A549 (cell line): Measurements from ENCODE around the gene FNIP1. TPM values are rescaled to one million over a fixed set of nuclear protein-coding genes. Genes with fewer than 3 reads are reported as not detected.

Experiments
- ATAC-seq, 2 experiments: fragments of 200-7000 bp in 1 of 2; fragments of >200 bp in 1 of 2; cut with Nextera tagmentation in 1 of 2; cut with Tn5 transposase in 1 of 2; 3 replicates each; pipeline versions ENCODE4 v1.8.0 to v1.9.1; 2018 to 2020; ENCODE audit warnings: mild to moderate bottlenecking in 1 of 2, moderate library complexity in 1 of 2
- CTCF ChIA-PET: fragments of 300-600 bp; sonication (Branson Sonifier 250); formaldehyde crosslinking; extraction: SDS; loops from one replicate; lab custom pipeline; 2021; ENCODE audit warnings: antibody characterized with exemption, inconsistent platforms; lab: Yijun Ruan, JAX
- POLR2A ChIA-PET: fragments of 350-600 bp; formaldehyde crosslinking; extraction: SDS; loops from one replicate; lab custom pipeline; 2021; ENCODE audit warnings: antibody characterized with exemption, inconsistent platforms; lab: Yijun Ruan, JAX
- DNase-seq, 2 experiments: peaks; one replicate each; pipeline versions ENCODE4 v3.0.0 to v3.0.0-alpha.2; 2011 to 2016; ENCODE audit warnings: low read depth in 1 of 2, low spot score in 1 of 2
- FAIRE-seq: peaks from 2 replicates; lab custom pipeline; 2011; peaks lifted over from hg19 to GRCh38; lab: Jason Lieb, UNC
- H3K27ac ChIP-seq, 2 experiments: fragments of >200 bp; sonication (Bioruptor Twin); formaldehyde crosslinking; 3 replicates each; pipeline ENCODE4 v1.5.1; 2016 to 2017
- H3K4me1 ChIP-seq: fragments of >200 bp; sonication (Bioruptor Twin); formaldehyde crosslinking; 3 replicates; pipeline ENCODE4 v1.6.1; 2016
- H3K4me2 ChIP-seq: fragments of >200 bp; sonication (Bioruptor Twin); formaldehyde crosslinking; 3 replicates; pipeline ENCODE4 v1.6.1; 2016
- H3K4me3 ChIP-seq: fragments of >200 bp; sonication (Bioruptor Twin); formaldehyde crosslinking; 3 replicates; pipeline ENCODE4 v1.5.1; 2016
- H3K9me3 ChIP-seq: fragments of >200 bp; sonication (Bioruptor Twin); formaldehyde crosslinking; 3 replicates; pipeline ENCODE4 v1.6.1; 2016
- CBX2 ChIP-seq: fragments of 200-600 bp; sonication (generic); IDR thresholded peaks from 2 replicates; pipeline ENCODE4 v1.6.1; 2016; ENCODE audit warnings: low read depth, mild to moderate bottlenecking, borderline replicate concordance
- CEBPB ChIP-seq, 2 experiments: fragments of >200 bp in 1 of 2; sonication (Bioruptor Twin) in 1 of 2; formaldehyde crosslinking in 1 of 2; IDR thresholded peaks; 2 replicates each; pipeline ENCODE4 v1.6.1; 2012 to 2016
- E2F6 ChIP-seq: IDR thresholded peaks from 2 replicates; pipeline ENCODE4 v1.6.1; 2012; ENCODE audit warnings: low read depth, borderline replicate concordance
- EHF ChIP-seq: fragments of 250-450 bp; sonication (Bioruptor Pico); IDR thresholded peaks from 2 replicates; pipeline ENCODE4 v1.5.0; 2020; ENCODE audit warnings: mild to moderate bottlenecking
- ELK1 ChIP-seq: fragments of 150-350 bp; IDR thresholded peaks from 2 replicates; pipeline ENCODE4 v1.6.1; 2014; ENCODE audit warnings: low read depth, mild to moderate bottlenecking, low read length
- EP300 ChIP-seq, 2 experiments: fragments of >200 bp; sonication (Bioruptor Twin); formaldehyde crosslinking; IDR thresholded peaks; 2 replicates in 1 of 2; 3 replicates in 1 of 2; pipeline ENCODE4 v1.6.1; 2016 to 2017
- FOXS1 ChIP-seq: fragments of 250-450 bp; sonication (Bioruptor Pico); IDR thresholded peaks from 2 replicates; pipeline ENCODE4 v1.5.0; 2020; ENCODE audit warnings: mild to moderate bottlenecking, moderate library complexity
- HES2 ChIP-seq: fragments of >200 bp; sonication (Bioruptor Twin); formaldehyde crosslinking; IDR thresholded peaks from 2 replicates; pipeline ENCODE4 v1.6.1; 2016
- HOXB13 ChIP-seq: fragments of 250-450 bp; sonication (Bioruptor Pico); IDR thresholded peaks from 2 replicates; pipeline ENCODE4 v1.5.0; 2020; ENCODE audit warnings: low read depth, mild to moderate bottlenecking, moderate library complexity
- HOXB5 ChIP-seq: fragments of 250-450 bp; sonication (Bioruptor Pico); IDR thresholded peaks from 2 replicates; pipeline ENCODE4 v1.5.0; 2020; ENCODE audit warnings: mild to moderate bottlenecking, moderate library complexity
- NFE2L2 ChIP-seq: fragments of 150-350 bp; conservative IDR thresholded peaks from 2 replicates; pipeline ENCODE4 v1.6.1; 2014; ENCODE audit warnings: low read length
- RCOR1 ChIP-seq: fragments of 150-350 bp; IDR thresholded peaks from 2 replicates; pipeline ENCODE4 v1.6.1; 2014; ENCODE audit warnings: antibody characterized with exemption, low read length, low read depth
- REST ChIP-seq: fragments of 200-600 bp; sonication (generic); IDR thresholded peaks from 2 replicates; pipeline ENCODE4 v1.6.1; 2016; ENCODE audit warnings: antibody characterized with exemption, mild to moderate bottlenecking, moderate library complexity
- SMC3 ChIP-seq: fragments of >200 bp; sonication (Bioruptor Twin); formaldehyde crosslinking; IDR thresholded peaks from 3 replicates; pipeline ENCODE4 v1.6.1; 2018; ENCODE audit warnings: inconsistent platforms
- TFCP2L1 ChIP-seq: fragments of 250-450 bp; sonication (Bioruptor Pico); IDR thresholded peaks from 2 replicates; pipeline ENCODE4 v1.5.0; 2021; ENCODE audit warnings: mild to moderate bottlenecking
- TP53 ChIP-seq: fragments of 250-450 bp; sonication (Bioruptor Pico); IDR thresholded peaks from 2 replicates; pipeline ENCODE4 v1.5.0; 2021; ENCODE audit warnings: mild to moderate bottlenecking, moderate library complexity
- ZC3H11A ChIP-seq: fragments of 450-650 bp; IDR thresholded peaks from 2 replicates; pipeline ENCODE4 v1.6.1; 2014; ENCODE audit warnings: antibody characterized with exemption, mild to moderate bottlenecking
- WGBS: methylation state at CpG from one replicate; pipeline ENCODE4 v1.1.6; 2017; ENCODE audit errors: missing lambda C conversion rate; 5-methylcytosine and 5-hydroxymethylcytosine counted together
- polyA plus RNA-seq, 4 experiments: library from polyadenylated mRNA; depleted of rRNA in 3 of 4; stranded (reverse); fragments of >200 nt; fragmentation: RNase III in 1 of 4; extraction: RNeasy Plus Mini Kit Qiagen cat#74134 plus additional on column Dnase treatment in 1 of 4; gene quantifications; 2 replicates in 3 of 4; 3 replicates in 1 of 4; pipeline ENCODE4 v1.2.3, GENCODE V29; 2011 to 2017

Gene FNIP1
- polyA plus RNA-seq, 2 of the 4 experiments (the other 2 are of a cell fraction): 7.5 to 9.6 TPM

GRCh38 chr5:131684051-131684450 is 112.8 kb downstream of the FNIP1 start:
- H3K4me1 ChIP-seq: no peaks in the 10 kb centered on the region
- ChIA-PET CTCF (no interaction called here), POLR2A (no interaction called here)
- no peak for ATAC-seq
- H3K4me2 ChIP-seq: no peak overlapping the region
- H3K27ac ChIP-seq: no peak overlapping the region
- 77% methylated on average over 1 of the region's 1 CpG for WGBS
- no peak for TF ChIP-seq SMC3
- TF ChIP-seq FOXS1 (CRISPR knock-in tag): no peak
- no peak for TF ChIP-seq EHF (CRISPR knock-in tag)
- no peak for TF ChIP-seq NFE2L2
- TF ChIP-seq ZC3H11A: no peak
- no peak for TF ChIP-seq CBX2
- no peak for TF ChIP-seq TP53
- no peak for TF ChIP-seq CEBPB (IDR thresholded peaks at IDR 0.05)
- TF ChIP-seq HOXB5 (CRISPR knock-in tag): no peak
- no peak for TF ChIP-seq E2F6
- FAIRE-seq: no peak
- no peaks in the 10 kb centered on the region for H3K9me3 ChIP-seq
- H3K4me3 ChIP-seq: no peak overlapping the region
- DNase-seq: no peak

GRCh38 chr5:131682826-131683225 is 114.0 kb downstream of the FNIP1 start:
- 91% methylated on average over 2 of the region's 2 CpGs for WGBS
- TF ChIP-seq TFCP2L1 (CRISPR knock-in tag) (no peak), HES2 (no peak), EP300 (IDR thresholded peaks at IDR 0.05) (no peak), FOXS1 (CRISPR knock-in tag) (no peak), REST (no peak), RCOR1 (no peak), SMC3 (no peak)
- no peak overlapping the region for H3K4me2 ChIP-seq
- no peaks in the 10 kb centered on the region for H3K9me3 ChIP-seq
- DNase-seq (no peak), FAIRE-seq (no peak), ATAC-seq (no peak)
- no peaks in the 10 kb centered on the region for H3K4me1 ChIP-seq
- POLR2A ChIA-PET: no interaction called here
- H3K27ac ChIP-seq: no peak overlapping the region
- no peak overlapping the region for H3K4me3 ChIP-seq
- CTCF ChIA-PET: no interaction called here

- no peak overlapping the region for H3K4me2 ChIP-seq
- POLR2A ChIA-PET: no interaction called here
- CTCF ChIA-PET: no interaction called here
- FAIRE-seq (no peak), ATAC-seq (no peak), DNase-seq (no peak)
- H3K4me3 ChIP-seq: no peak overlapping the region
- WGBS: 95% methylated on average over 5 of the region's 5 CpGs
- no peaks in the 10 kb centered on the region for H3K9me3 ChIP-seq
- H3K4me1 ChIP-seq: no peaks in the 10 kb centered on the region
- H3K27ac ChIP-seq: no peak overlapping the region
- TF ChIP-seq ELK1 (no peak), CBX2 (no peak), HOXB13 (no peak), CEBPB (IDR thresholded peaks at IDR 0.05) (peak in 1 of 2 experiments; percentile 41; a peak in 1 of 4 replicates)
- TF ChIP-seq, all 56 proteins: peak for 1
Measured at GRCh38 chr5:131682175-131682574, 114.6 kb downstream of the FNIP1 start.
